Neural progenitor cell (in vitro differentiated cells): ENCODE measurements around the gene GPR162.

Source experiments
- EZH2 ChIP-seq: fragments of 200-600 bp; sonication (generic); IDR thresholded peaks from 2 replicates; pipeline ENCODE4 v1.6.1; 2017; ENCODE audit warnings: antibody characterized with exemption, mild to moderate bottlenecking, moderate library complexity
- EZH2phosphoT487 ChIP-seq: fragments of 200-600 bp; sonication (generic); IDR thresholded peaks from 2 replicates; pipeline ENCODE4 v1.6.1; 2017; ENCODE audit warnings: antibody characterized with exemption
- TF ChIP-seq, protein P1 (sequence below): fragments of 200-600 bp; sonication (generic); IDR thresholded peaks from 2 replicates; pipeline ENCODE4 v1.5.1; 2017; ENCODE audit warnings: antibody characterized with exemption, mild to moderate bottlenecking

DNA sequence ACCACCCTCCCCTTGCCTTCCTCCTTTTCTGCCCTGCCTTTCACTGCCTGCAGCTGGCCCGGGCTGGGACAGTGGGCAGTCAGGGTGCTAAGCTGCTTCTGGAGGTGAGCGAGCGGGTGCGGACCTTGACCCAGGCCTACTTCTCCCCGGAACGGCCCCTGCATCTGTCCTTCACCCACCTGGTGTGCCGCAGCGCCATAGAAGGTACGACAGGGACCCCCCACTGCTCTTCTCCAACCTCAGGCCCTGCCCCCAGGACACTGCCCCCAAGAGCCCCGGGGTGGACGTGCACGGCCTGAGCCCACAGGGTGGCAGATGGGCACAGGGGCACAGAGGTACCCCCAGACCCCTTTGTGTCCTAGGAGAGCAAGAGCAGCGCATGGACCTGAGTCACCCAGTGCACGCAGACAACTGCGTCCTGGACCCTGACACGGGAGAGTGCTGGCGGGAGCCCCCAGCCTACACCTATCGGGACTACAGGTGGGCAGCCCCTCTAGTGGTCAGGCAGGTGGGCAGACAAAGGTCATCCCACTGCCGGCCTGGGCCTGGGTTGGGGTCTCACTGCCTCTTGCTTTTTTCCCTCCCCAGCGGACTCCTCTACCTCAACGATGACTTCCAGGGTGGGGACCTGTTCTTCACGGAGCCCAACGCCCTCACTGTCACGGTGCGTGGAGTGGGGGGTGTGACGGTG lies 15.9 kb downstream of the GPR162 start:
- TF ChIP-seq, protein P1, sequence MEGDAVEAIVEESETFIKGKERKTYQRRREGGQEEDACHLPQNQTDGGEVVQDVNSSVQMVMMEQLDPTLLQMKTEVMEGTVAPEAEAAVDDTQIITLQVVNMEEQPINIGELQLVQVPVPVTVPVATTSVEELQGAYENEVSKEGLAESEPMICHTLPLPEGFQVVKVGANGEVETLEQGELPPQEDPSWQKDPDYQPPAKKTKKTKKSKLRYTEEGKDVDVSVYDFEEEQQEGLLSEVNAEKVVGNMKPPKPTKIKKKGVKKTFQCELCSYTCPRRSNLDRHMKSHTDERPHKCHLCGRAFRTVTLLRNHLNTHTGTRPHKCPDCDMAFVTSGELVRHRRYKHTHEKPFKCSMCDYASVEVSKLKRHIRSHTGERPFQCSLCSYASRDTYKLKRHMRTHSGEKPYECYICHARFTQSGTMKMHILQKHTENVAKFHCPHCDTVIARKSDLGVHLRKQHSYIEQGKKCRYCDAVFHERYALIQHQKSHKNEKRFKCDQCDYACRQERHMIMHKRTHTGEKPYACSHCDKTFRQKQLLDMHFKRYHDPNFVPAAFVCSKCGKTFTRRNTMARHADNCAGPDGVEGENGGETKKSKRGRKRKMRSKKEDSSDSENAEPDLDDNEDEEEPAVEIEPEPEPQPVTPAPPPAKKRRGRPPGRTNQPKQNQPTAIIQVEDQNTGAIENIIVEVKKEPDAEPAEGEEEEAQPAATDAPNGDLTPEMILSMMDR, result no peak
- no peak for TF ChIP-seq EZH2
- TF ChIP-seq EZH2phosphoT487, result no peak
